Activated naive CD8-positive, alpha-beta T cell treated with anti-CD3 and anti-CD28 coated beads, Interleukin-2, amount 50 U/mL, for 16 hours (primary cell): ENCODE data around the gene TC2N.
A peak's percentile ranks its signal among the peaks of the same experiment; 100 is the strongest.
"Not testable (repeated sequence)": the region's sequence is repeated elsewhere in the genome, so short reads cannot be mapped to it uniquely, and the experiment has no call there.

Experiments used
- DNase-seq: peaks from one replicate; pipeline ENCODE4 v3.0.0-alpha.2; 2020; ENCODE audit warnings: low read depth, low spot score

The TC2N gene

DNA sequence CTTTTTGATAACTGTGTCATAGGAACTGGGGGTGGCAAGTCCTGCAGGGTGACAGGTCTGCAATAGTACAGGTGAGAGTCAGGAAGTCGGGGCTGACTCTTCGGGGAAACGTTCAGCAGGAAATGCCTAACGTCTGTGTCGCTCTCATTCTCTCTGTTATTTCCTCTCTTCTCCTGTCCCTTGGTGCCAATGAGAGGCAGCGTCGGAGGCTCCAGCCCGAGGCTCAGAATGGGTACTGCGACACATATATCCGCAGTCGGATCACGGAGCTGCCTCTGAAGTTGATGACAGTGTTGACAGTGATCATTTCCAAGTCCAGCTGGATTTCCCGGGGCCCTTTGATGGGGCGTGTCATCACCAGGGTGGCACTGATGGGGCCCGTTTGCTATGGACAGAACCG is 2.7 kb upstream of the TC2N start:
- DNase-seq, result no peak

DNA sequence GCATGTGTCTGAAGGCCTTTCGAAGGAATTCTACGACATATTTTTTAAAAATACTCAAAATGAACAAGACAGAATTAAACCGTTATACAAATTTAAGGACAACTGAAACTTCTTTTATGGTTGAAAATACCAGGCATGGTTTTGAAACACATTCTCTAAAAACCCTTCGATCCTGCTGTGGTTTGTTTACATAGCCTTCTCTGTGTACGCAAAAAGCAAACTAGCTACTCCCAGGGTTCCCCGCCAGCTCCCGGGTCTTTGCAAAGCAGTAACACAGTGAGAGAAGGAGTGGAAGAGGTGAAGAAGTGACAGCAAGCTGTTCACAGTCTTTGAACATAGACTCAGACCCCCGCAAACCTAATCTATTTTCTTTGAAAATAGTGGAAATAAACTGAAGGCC is 2.2 kb upstream of the TC2N start:
- DNase-seq, result no peak

DNA sequence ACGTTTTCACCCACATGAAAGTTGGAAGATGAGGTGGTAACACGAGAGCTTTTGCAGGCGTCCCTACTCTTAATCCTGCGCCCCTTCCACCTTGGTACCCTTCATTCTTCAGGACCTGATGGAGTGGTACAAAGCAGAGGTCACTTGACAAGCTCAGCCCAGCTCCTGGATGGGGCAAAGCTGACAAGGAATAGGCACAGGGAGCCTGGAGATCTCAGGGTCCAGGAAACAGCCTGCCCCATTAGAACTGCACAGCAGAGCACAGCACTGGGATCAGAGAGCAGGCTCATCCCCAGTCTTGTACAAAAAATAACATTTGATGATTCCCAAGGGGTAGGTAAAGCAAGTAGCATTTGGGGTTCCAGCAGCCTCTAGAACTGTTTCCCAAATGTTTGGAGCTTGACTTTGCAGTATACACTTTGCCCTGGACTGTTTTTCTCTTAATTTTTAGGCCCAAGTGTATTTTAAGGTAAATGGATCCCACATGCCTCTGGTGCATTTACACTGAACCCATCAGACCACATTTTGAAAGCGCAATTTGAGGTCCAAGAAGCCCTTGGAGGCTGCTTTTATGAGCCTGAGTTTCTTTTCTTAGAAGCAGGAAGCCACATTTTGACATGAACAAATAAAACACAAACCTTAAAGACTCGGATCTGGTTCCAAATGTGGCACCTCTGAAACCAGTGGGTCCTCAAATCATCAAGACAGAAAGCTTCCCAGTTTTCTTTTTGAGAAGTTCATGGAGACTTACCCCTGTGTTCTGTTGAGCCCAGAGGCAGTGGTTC is 633 bp downstream of the TC2N start:
- DNase-seq, result no peak

DNA sequence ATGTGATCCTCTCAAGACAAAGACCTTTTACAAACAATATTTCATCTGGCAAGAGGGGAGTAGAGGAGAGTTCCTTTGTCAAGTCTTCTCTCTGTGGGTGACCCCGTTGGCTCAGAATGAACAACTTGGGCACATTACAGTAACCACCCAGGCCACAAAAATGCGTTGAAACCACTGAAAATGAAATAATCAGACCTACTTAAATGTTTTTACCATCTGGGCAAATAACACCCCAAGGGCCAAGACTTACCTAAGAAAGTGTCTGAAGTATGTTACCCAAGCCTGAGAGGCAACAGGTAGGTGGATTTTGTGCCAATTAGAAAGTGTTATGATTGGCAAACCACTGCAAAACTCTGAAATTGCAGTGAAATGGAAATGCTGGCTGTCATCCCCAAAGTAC is 1.3 kb downstream of the TC2N start:
- no peak for DNase-seq

DNA sequence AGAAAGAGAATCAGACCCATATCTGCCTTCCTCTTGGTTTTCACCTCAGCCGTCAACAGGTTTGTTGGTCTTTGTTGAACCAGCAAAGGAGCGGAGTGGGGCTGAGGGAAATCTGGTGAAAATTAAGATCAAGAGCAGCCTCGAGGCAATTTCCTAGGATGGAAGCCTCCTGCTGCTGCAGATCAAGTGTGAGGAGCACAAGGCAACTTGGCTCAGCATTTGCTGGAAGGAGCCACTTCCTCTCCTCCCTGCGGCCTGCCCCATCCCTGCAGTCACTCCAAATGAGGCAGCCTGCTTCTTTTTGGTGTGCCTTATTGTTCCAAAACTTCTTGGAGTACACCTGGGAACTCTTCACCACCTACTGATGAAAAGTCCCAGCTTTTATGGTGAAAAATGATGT is 4.9 kb downstream of the TC2N start:
- no peak for DNase-seq

DNA sequence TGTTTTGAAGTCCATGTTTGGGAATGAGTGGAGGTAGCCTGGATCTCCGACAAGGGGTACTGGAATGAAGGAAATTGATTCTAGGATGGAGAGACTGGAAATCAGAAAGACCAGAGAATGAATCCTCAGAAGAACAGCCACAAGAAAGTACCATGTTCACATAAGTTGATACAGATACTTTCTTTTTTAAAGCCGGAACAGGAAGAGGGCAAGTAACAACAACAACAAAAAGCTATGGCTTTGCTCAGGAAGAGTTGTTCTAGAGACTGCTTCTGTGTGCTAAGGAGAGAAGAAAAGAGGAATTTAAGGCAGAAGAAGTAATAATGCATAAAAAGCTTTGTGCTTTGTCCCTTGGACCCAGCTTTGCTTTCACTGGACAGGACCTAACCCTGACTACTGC is 6.2 kb downstream of the TC2N start:
- no peak for DNase-seq

DNA sequence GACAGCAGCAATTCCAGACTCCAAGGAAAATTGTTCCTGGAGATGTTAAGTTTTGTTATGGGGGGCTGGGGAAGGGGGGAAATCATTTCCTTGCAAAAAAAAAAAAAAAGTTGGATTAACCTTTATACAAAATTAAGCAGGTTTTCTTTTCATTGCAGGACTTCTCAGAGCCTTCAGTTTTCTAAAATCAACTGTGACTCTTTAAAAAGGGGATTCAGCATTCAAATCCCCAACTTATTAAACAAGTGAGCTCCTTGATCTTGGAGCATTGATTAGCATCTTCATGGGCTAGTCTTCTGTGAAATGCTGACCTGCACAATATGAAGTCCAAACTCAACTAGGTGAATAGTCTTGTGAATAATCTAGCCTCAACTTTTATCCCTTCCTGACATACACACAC is 7.1 kb downstream of the TC2N start:
- no peak for DNase-seq

DNA sequence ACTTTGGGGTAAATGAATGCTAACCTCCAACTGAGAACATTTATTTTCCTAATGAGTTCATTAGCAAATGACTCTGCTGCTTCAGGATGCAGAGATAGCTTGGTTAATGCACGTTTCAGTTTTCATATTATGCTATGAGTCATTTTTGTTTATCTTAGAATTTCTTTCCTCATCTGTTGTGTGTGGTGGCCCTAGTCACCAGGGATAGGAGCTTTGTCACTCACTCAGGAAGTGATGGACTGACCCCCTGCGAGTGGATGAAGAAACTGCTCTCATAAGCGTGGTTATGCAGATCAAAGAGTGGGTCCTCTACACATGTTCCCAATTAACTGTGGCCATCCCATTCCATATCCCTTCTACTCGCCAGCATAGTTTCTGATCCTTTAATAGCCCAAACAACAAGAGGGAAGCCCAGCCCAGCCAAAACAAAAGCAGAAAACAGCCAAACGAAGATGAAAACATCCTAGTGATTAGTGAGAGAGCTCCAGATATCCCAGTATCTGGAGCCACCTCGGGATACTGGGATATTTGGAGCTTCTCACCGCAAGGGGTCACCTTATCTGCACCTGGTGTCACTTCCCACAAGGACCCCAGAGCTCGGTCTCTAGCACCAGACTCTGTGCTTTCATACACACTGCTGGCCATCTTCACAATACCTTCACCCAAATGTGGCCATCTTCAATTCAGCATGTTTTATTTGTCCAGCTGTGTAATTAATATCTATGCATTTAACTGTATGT is 8.6 kb downstream of the TC2N start:
- DNase-seq, result no peak

DNA sequence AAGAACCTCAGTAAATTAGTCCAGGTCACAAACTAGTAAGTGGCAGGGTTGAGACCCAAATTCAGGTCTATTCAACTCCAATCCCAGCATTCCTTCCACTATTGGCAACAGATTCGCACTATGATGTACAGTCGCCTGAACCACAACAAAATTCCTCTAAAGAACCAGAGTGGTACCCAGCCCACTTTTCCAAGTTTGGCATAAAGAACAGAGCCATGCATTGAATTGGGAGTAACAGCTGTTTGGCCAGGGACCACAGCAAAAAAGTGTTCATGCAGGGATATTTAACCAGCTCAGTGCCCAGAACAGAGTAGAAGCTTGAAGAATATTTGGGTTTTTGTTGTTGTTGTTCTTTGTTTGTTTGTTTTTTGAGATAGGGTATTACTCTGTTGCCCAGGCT is 9.7 kb downstream of the TC2N start:
- DNase-seq, result no peak

DNA sequence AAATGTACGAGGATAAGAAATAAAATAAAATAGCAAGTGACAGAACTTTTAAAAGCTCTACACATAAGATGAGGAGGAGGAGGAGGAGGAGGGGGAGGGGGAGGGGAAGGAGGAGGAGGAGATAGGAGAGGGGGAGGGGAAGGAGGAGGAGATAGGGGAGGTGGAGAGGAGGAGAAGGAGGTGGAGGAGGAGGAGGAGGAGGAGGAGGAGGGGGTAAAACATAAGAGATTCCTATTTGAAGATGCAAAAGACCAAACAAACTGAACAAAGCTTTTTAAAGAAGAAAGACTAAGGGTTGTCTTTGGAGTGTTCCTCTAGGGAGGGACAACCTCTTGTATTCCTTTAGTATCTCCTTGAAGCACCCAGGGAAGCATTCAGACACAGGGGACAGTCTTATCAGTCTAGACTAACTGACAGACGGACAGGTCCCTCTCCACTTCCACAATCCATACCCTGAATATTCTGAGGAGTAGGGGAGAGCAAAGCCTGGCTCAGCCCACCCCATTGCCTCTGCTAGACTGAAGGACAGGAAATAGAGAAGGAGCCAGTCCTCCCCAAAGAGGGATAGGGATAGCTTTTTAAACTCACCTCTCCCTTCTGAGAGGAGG is 12.9 kb downstream of the TC2N start:
- no peak for DNase-seq

DNA sequence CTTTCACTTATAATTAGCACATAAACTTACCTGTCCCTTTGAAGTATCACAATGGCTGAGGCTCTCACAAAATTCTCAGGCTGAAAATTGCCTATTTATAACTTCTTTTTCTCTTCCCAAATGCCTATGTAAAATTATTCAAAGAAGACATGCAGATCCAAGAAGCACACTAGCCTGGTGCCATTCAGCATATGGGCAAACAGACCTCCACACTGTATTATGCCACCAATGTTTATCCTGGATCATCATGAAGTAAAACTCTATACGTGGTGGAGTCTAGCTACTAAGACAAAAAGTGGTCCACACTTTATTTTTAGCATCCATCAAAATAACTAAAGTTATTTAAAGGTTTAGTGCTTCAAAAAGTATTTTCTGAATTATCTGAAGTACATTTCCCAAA is 15.8 kb downstream of the TC2N start:
- DNase-seq, result no peak

DNA sequence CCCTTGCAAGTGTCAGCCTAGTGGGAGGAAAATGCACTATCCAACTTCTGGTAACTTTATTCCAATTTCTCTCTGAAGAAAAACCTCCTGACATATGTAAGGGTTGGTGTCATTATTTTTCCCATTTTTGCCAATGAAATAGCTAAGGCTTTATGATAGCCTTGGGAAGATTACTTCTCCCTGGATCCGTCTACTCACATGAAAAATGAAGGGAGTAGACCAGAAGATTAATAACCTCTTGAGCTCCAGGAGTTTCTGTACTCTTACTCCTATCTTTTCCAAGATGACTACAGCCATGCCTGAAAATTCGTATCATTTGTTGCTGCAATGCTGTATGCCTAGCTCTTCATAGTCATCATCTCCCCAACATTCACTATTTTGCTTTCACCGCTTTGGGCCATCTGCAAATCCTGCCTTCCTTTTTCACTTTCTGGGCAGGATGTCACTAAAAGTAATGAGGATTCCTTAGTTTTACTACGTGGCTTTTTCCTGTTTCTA is 18.8 kb downstream of the TC2N start:
- no peak for DNase-seq

DNA sequence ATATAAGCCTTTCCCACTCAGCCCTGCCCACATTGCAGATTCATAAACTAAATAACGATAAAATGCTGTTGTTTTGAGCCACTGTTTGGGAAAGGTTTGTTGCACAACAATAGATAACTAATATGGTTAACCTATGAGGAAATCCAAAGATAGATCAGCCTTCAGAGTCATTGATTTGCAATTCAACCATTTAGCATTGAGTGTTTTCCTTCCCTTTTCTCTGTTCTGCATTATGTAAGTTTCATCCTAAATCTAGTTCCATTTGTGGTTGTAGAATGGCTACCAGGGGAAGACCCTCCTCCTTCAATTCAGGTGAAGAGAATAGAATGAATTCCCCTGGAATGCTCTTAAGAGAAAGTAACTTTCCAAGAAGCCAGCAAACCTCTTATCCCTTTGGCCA is 19.6 kb downstream of the TC2N start:
- DNase-seq, result no peak

DNA sequence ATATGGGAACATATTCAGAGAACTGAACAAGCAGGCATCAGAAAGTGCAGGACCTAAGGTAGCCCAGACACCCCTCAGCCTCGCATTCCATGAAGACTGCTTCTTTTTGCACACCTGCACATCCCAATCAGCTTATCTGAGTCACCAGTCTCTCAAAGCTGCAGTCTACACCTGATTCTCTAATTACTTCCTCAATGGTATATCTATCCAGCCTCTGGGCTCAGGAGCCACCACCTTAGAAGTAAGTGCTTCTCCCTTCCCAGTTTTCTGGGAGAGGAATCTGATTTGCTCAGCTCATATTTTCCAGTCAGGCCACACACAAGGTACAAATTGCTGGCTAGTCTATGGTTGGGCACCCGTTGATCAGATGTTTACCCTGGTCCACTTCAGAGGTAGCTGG is 21.7 kb downstream of the TC2N start:
- no peak for DNase-seq

DNA sequence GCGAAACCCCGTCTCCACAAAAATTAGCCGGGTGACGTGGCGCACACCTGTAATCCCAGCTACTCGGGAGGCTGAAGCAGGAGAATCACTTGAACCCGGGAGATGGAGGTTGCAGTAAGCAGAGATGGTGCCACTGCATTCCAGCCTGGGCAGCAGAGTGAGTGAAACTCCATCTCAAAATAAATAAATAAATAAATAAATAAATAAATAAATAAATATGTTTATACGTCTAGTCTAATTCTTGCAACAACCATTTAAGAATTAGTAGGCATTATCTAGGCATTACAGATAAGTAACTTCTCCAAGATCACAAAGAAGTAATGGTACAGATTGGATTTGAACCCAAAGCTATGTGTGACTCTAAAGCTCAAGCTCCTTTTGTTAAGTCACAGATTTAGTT is 22.3 kb downstream of the TC2N start:
- DNase-seq, result not testable (repeated sequence)

DNA sequence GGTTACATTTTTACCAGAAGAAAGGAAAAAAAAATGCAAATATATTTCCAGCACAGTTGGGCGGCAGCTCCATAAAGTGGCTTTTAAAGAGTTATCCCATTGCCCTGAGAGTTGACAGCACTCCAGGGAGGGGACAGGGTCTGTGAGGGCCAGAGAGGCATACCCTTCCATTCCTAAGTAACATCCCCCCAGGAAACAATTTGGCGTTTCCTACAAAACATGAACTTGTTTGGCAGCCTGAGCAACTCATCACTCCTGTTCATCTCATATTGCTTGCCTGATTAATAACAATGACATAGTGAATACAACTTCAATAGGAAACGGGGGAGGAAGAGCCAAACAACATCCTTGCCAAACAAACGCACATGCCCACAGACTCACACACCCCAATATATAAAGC is 23.3 kb downstream of the TC2N start:
- DNase-seq, result no peak

DNA sequence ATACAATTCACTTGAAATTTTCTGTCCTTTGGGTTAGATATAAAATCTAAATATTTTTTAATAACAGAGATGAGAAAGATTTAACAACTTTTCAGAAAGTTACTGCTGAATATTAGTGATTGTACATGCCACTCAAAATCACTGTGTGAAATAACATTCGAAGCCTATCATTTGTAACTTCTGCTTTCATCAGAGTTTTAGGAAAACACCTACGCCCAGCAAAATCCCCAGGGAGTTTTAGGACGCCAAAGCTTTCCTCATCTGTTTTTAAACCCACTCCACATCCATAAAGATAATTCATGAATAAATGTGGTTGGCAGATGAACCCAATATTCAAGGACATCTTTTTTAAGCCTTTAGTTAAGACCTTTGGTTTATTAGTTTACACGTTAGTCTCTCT is 23.9 kb downstream of the TC2N start:
- no peak for DNase-seq

DNA sequence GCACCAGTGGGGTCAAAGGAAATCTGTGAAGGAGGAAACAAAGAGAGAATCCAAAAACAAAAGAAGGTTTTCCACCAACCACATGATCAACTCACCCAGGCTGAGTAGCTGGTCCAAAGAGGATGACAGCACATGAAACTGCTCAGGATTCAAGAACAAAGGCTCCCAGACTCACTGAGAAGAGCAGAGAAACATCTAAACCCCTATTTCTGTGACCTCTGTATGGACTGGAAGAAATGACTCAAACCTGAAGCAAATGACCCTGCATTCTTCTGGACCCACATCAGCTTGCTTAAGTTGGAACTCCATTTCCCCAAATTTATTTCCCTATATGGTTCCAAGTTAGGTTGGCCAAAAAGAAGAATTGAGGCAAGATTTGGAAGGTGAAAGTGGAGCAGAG is 26.3 kb downstream of the TC2N start:
- no peak for DNase-seq

DNA sequence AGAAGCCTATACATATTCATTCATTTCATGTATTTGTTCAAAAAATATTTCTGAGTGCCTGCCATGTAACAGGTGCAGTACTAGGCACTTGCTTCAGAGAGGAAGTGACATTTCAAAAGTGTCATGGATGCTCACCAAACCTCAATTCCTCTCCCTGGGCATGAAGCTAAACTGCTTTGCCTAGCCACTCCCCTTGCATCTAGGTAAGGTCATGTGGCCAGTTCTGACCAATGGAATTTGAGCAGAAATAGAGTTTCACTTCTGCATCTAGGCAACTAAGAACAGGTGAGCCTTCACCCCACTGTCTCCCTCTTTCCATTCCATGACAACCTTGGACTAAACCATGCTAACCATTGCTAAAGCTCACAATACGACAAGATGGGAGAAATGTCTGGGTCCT is 27.6 kb downstream of the TC2N start:
- DNase-seq, result no peak

DNA sequence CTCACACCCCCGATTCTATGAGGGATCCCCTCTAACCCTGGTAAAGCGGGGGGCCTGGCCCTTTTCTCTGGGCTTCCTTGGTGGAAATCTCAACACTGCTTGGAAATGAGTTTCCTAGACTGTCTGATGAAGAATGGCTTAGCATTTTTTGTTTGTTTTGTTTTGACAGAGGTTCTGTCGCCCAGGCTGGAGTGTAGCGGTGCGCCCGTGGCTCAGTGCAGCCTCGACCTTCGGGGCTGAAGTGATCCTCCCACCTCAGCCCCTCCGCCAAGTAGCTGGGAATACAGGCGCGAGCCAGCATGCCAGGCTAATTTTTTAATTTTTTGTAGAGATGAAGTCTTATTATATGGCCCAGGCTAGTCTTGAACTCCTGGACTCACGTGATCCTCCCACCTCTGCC is 30.3 kb downstream of the TC2N start:
- no peak for DNase-seq

DNA sequence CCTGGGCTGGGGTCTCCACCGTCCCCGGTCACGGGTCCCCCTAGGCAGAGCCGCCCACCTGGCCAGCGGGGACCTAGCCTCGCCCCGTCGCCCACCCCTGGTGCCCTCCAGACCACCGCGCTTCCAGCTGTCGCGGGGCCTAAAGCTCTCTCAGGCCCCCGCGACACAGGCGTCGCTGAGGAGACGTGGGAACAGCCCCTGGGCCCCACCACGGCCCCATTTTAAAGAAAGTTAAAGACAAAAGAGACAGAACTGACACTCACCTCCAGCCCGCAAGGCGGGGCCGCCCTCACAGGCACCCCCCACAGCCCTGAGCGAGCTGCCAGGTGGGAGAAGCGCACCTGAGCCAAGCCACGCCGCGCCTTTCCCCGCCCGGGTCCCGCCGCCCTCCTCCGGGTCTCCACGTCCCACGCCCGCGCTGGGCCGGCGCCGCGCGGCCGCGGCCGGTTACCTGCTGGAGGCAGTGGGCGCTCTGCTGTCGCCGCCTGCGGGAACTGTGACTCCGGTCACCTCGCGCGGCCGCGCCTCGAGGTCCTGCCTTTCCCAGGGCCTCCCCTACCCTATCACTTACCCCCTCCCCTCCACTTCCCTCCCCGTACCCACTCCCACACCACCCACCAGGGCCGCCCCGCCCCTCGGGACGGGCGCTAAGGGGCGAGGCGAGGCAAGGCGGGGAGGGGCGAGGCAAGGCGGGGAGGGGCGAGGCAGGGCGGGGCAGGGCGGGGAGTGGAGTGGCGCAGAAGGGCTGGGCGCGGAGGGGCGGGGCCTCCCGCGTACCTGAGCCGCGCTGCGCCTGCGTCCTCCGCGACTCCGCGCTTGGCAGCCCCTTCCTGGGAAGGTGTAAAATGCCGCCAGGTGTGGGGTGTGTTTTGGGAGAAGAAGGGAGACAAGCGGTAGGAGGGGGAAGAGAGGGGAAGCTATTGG is 31.2 kb downstream of the TC2N start:
- DNase-seq, result peak; percentile 72
